T-cell (primary cell): Measurements from ENCODE around the gene PRODH. TPM values are rescaled to one million over a fixed set of nuclear protein-coding genes. Genes with fewer than 3 reads are reported as not detected.
"Not testable (repeated sequence)": the region's sequence is repeated elsewhere in the genome, so short reads cannot be mapped to it uniquely, and the experiment has no call there.

Source experiments
- ATAC-seq, 4 experiments: fragments of 200-7000 bp in 3 of 4; fragments of 150-1000 bp in 1 of 4; cut with Tn5 transposase; replicated peaks in 1 of 4; 1 replicate in 3 of 4; 2 replicates in 1 of 4; pipeline ENCODE4 v1.10.0; 2021; ENCODE audit warnings: moderate library complexity in 3 of 4, mild to moderate bottlenecking in 2 of 4, moderate number of reproducible peaks in 1 of 4
- CTCF ChIA-PET, 2 donors: fragments of 300-600 bp; sonication (Branson Sonifier 250); formaldehyde crosslinking; loops; one replicate each; lab custom pipeline; 2022; ENCODE audit warnings: antibody characterized with exemption in 2 of 2; lab: Charles Lee
- POLR2A ChIA-PET, 2 donors: fragments of 300-600 bp; sonication (Branson Sonifier 250); formaldehyde crosslinking; loops; one replicate each; lab custom pipeline; 2022; ENCODE audit warnings: antibody characterized with exemption in 2 of 2; lab: Charles Lee
- DNase-seq, 35 experiments: peaks; one replicate each; pipeline versions ENCODE4 v3.0.0 to v3.0.0-alpha.2; 2013 to 2023
- H3K27ac ChIP-seq: one replicate; pipeline ENCODE4 v1.5.1; 2013; ENCODE audit warnings: low read length
- H3K27me3 ChIP-seq, 2 experiments: replicated peaks in 1 of 2; 1 replicate in 1 of 2; 2 replicates in 1 of 2; pipeline versions ENCODE4 v1.6.1 to v1.7.0; 2013; ENCODE audit warnings: low read length in 1 of 2, mixed read lengths in 1 of 2; ENCODE audit not compliant: control insufficient read depth in 2 of 2, insufficient read depth in 2 of 2; ENCODE audit errors: extremely low read depth in 1 of 2
- H3K36me3 ChIP-seq, 2 donors: 1 replicate in 1 of 2; 2 replicates in 1 of 2; pipeline versions ENCODE4 v1.6.1 to v1.7.0; 2013; ENCODE audit warnings: low read length in 1 of 2; ENCODE audit not compliant: control insufficient read depth in 2 of 2, insufficient read depth in 1 of 2; ENCODE audit errors: extremely low read depth in 1 of 2
- H3K4me1 ChIP-seq, 2 experiments: 1 replicate in 1 of 2; 2 replicates in 1 of 2; pipeline versions ENCODE4 v1.6.1 to v1.7.0; 2013; ENCODE audit warnings: low read length in 2 of 2, mixed read lengths in 1 of 2; ENCODE audit not compliant: insufficient read depth in 2 of 2, control insufficient read depth in 1 of 2; ENCODE audit errors: extremely low read depth in 1 of 2
- H3K4me3 ChIP-seq, 2 donors: 1 replicate in 1 of 2; 2 replicates in 1 of 2; pipeline versions ENCODE4 v1.5.1 to v1.7.0; 2013; ENCODE audit warnings: mild to moderate bottlenecking in 2 of 2, low read length in 1 of 2, moderate library complexity in 1 of 2; ENCODE audit not compliant: control insufficient read depth in 1 of 2; ENCODE audit errors: extremely low read depth in 1 of 2
- H3K9me3 ChIP-seq: 2 replicates; pipeline ENCODE4 v1.7.0; 2013
- H3K27ac Mint-ChIP-seq, 2 donors: one replicate each; pipeline ENCODE4 v1.8.0; 2020 to 2021; ENCODE audit warnings: mild to moderate bottlenecking in 2 of 2, mixed read lengths in 2 of 2
- H3K27me3 Mint-ChIP-seq, 2 donors: one replicate each; pipeline ENCODE4 v1.8.0; 2021 to 2022; ENCODE audit warnings: mixed read lengths in 2 of 2
- H3K36me3 Mint-ChIP-seq: one replicate; pipeline ENCODE4 v1.8.0; 2021; ENCODE audit warnings: mixed read lengths
- H3K4me1 Mint-ChIP-seq, 3 donors: one replicate each; pipeline ENCODE4 v1.8.0; 2020 to 2022; ENCODE audit warnings: mixed read lengths in 3 of 3, mild to moderate bottlenecking in 1 of 3
- H3K4me3 Mint-ChIP-seq, 3 donors: one replicate each; pipeline ENCODE4 v1.8.0; 2020 to 2022; ENCODE audit warnings: mild to moderate bottlenecking in 3 of 3, mixed read lengths in 3 of 3, moderate library complexity in 3 of 3
- H3K9me3 Mint-ChIP-seq, 3 donors: one replicate each; pipeline ENCODE4 v1.8.0; 2020 to 2022; ENCODE audit warnings: mixed read lengths in 3 of 3
- WGBS: methylation state at CpG from one replicate; pipeline ENCODE4 v1.1.5; 2013; ENCODE audit warnings: missing lambda C conversion rate; ENCODE audit not compliant: insufficient coverage; 5-methylcytosine and 5-hydroxymethylcytosine counted together
- total RNA-seq, 35 experiments: library from RNA in 6 of 35; stranded (reverse) in 6 of 35; fragments of 120-200 nt in 1 of 35; gene quantifications; one replicate each; pipeline versions ENCODE4 v1.2.1 to v1.2.4 and lab custom pipeline; 2013 to 2026

Gene PRODH
- total RNA-seq, 5 donors from 2014 or later (not counting 1 experiment from before 2014, with no cell fraction given), result 0.13 to 0.91 (median 0.52) TPM; not detected in 1

GRCh38 chr22:18906896-18907295, 29.2 kb downstream of the PRODH start:
- CTCF ChIA-PET, result no interaction called here
- H3K27ac Mint-ChIP-seq, result no peak overlapping the region
- H3K36me3 ChIP-seq, result no peaks in the 10 kb centered on the region
- POLR2A ChIA-PET, result no interaction called here
- H3K4me1 Mint-ChIP-seq, result no peaks in the 10 kb centered on the region
- H3K27ac ChIP-seq, result no peak overlapping the region
- H3K4me3 Mint-ChIP-seq, result no peak overlapping the region
- H3K36me3 Mint-ChIP-seq, result no peaks in the 10 kb centered on the region
- no peaks in the 10 kb centered on the region for H3K27me3 Mint-ChIP-seq
- H3K9me3 Mint-ChIP-seq, result no peaks in the 10 kb centered on the region
- H3K4me3 ChIP-seq, result no peak overlapping the region
- H3K27me3 ChIP-seq, result no peaks in the 10 kb centered on the region
- no CpG with 5 or more reads among the region's 13 CpGs for WGBS
- no peaks in the 10 kb centered on the region for H3K9me3 ChIP-seq
- no peak for DNase-seq
- no peaks in the 10 kb centered on the region for H3K4me1 ChIP-seq
- ATAC-seq, result no peak

- H3K4me3 ChIP-seq, CTCF ChIA-PET, DNase-seq, H3K27me3 Mint-ChIP-seq, H3K27me3 ChIP-seq, H3K27ac ChIP-seq, H3K36me3 ChIP-seq, H3K4me1 ChIP-seq, H3K4me3 Mint-ChIP-seq, H3K9me3 Mint-ChIP-seq, H3K36me3 Mint-ChIP-seq, H3K4me1 Mint-ChIP-seq, POLR2A ChIA-PET, H3K9me3 ChIP-seq, H3K27ac Mint-ChIP-seq: not testable (repeated sequence)
- peak; percentile 44 to 56 (median 49) for ATAC-seq
- WGBS, result no CpG with 5 or more reads among the region's 36 CpGs
Observed at GRCh38 chr22:18906410-18906745, 29.7 kb downstream of the PRODH start.

- no peak within 1 kb of the TSS for H3K4me3 ChIP-seq
- no peak within 1 kb of the TSS for H3K27ac ChIP-seq
- H3K27me3 ChIP-seq, result no peaks in the 10 kb centered on the region
- ChIA-PET CTCF (no interaction called here), POLR2A (interaction anchor here in 1 of 2 donors (0.6 kb wide), 1 partner anchor 239 kb away, joined by 4 read pairs; the partner anchor contains the start of gene ESS2)
- H3K4me1 ChIP-seq, result no peaks in the 10 kb centered on the region
- no peaks in the 10 kb centered on the region for H3K36me3 ChIP-seq
- WGBS, result no CpG with 5 or more reads among the region's 77 CpGs
- H3K36me3 Mint-ChIP-seq, result no peaks in the 10 kb centered on the region
- H3K4me1 Mint-ChIP-seq, result no peaks in the 10 kb centered on the region
- H3K27me3 Mint-ChIP-seq, result no peaks in the 10 kb centered on the region
- H3K4me3 Mint-ChIP-seq, result no peak within 1 kb of the TSS
- no peaks in the 10 kb centered on the region for H3K9me3 ChIP-seq
- ATAC-seq, result peak; percentile 96 to 99 (median 96)
- no peak for DNase-seq
- no peaks in the 10 kb centered on the region for H3K9me3 Mint-ChIP-seq
- no peak within 1 kb of the TSS for H3K27ac Mint-ChIP-seq
Observed at GRCh38 chr22:18905540-18906409, 30.3 kb downstream of the PRODH start, which contains the start of gene DGCR6. TSS of gene DGCR6 (plus strand) at chr22:18906320. CDS start at chr22:18906375, 55 bp downstream.

- H3K36me3 Mint-ChIP-seq, H3K27ac ChIP-seq, H3K36me3 ChIP-seq, H3K27me3 Mint-ChIP-seq, H3K9me3 Mint-ChIP-seq, H3K4me3 Mint-ChIP-seq, POLR2A ChIA-PET, H3K27me3 ChIP-seq, H3K27ac Mint-ChIP-seq, H3K4me1 ChIP-seq, H3K9me3 ChIP-seq, H3K4me3 ChIP-seq, CTCF ChIA-PET, H3K4me1 Mint-ChIP-seq: not testable (repeated sequence)
- WGBS, result no CpG with 5 or more reads among the region's 7 CpGs
- DNase-seq (peak in 3 of 35 experiments; percentile 1 to 16 (median 11)), ATAC-seq (peak in 1 of 4 experiments; percentile 36)
Observed at GRCh38 chr22:18896037-18896657, 39.9 kb downstream of the PRODH start.

GRCh38 chr22:18893775-18894174, 42.3 kb downstream of the PRODH start:
- WGBS, result no CpG with 5 or more reads among the region's 4 CpGs
- H3K27ac ChIP-seq, H3K4me1 ChIP-seq, H3K36me3 Mint-ChIP-seq, H3K36me3 ChIP-seq, H3K27ac Mint-ChIP-seq, H3K27me3 Mint-ChIP-seq, CTCF ChIA-PET, POLR2A ChIA-PET, ATAC-seq, H3K9me3 Mint-ChIP-seq, H3K9me3 ChIP-seq, H3K4me3 ChIP-seq, H3K4me3 Mint-ChIP-seq, H3K27me3 ChIP-seq, H3K4me1 Mint-ChIP-seq, DNase-seq: not testable (repeated sequence)

- WGBS, result no CpG with 5 or more reads among the region's 5 CpGs
- ATAC-seq, POLR2A ChIA-PET: not testable (repeated sequence)
Observed at GRCh38 chr22:18890510-18891192, 45.4 kb downstream of the PRODH start.

More at GRCh38 chr22:18890510-18891192, 45.4 kb downstream of the PRODH start:
- H3K4me1 ChIP-seq, H3K9me3 Mint-ChIP-seq, H3K4me3 ChIP-seq, H3K27me3 Mint-ChIP-seq, DNase-seq, H3K9me3 ChIP-seq, H3K4me3 Mint-ChIP-seq, H3K27ac ChIP-seq, H3K36me3 ChIP-seq, H3K27me3 ChIP-seq, H3K27ac Mint-ChIP-seq, CTCF ChIA-PET, H3K4me1 Mint-ChIP-seq, H3K36me3 Mint-ChIP-seq: not testable (repeated sequence)
